OCI-LY7 (cell line): ENCODE results near the gene MYBPC1. TPM values are rescaled to one million over a fixed set of nuclear protein-coding genes. Genes with fewer than 3 reads are reported as not detected.

ENCODE experiments used
- BruUV-seq: library from RNA; stranded (reverse); fragments of 400-500 nt; replicated peaks from 2 replicates; lab custom pipeline; 2021; lab: Mats Ljungman, UMichigan
- CTCF ChIA-PET: fragments of 300-600 bp; sonication (Branson Sonifier 250); formaldehyde crosslinking; loops from one replicate; lab custom pipeline; 2022; ENCODE audit warnings: antibody characterized with exemption; ENCODE audit not compliant: unreplicated experiment; lab: Charles Lee
- POLR2A ChIA-PET: fragments of 300-600 bp; sonication (Branson Sonifier 250); formaldehyde crosslinking; loops from one replicate; lab custom pipeline; 2022; ENCODE audit warnings: antibody characterized with exemption; lab: Charles Lee
- DNase-seq: peaks from one replicate; pipeline ENCODE4 v3.0.0-alpha.2; 2015; ENCODE audit warnings: low spot score
- H2AFZ ChIP-seq: fragments of 200-600 bp; sonication (generic), shearing (Covaris generic); 2 replicates; pipeline ENCODE4 v1.6.1; 2014; ENCODE audit warnings: mild to moderate bottlenecking, antibody characterized with exemption, low read length, moderate library complexity
- H3K27ac ChIP-seq: fragments of 200-600 bp; sonication (generic); 2 replicates; pipeline ENCODE4 v1.5.1; 2014; ENCODE audit warnings: mixed run types, low read depth, mild to moderate bottlenecking, moderate library complexity, low read length, inconsistent platforms; ENCODE audit not compliant: poor library complexity, severe bottlenecking
- H3K36me3 ChIP-seq: fragments of 200-600 bp; sonication (generic); 2 replicates; pipeline ENCODE4 v1.6.1; 2014; ENCODE audit warnings: mild to moderate bottlenecking, antibody characterized with exemption, low read length, moderate library complexity, mixed read lengths; ENCODE audit not compliant: insufficient read depth
- H3K4me1 ChIP-seq: fragments of 200-600 bp; sonication (generic); 2 replicates; pipeline ENCODE4 v1.5.1; 2014; ENCODE audit warnings: mild to moderate bottlenecking, low read length; ENCODE audit not compliant: insufficient read depth, poor library complexity, severe bottlenecking
- H3K4me2 ChIP-seq: fragments of 200-600 bp; sonication (generic); 2 replicates; pipeline ENCODE4 v1.6.1; 2014; ENCODE audit warnings: mild to moderate bottlenecking, low read length
- H3K4me3 ChIP-seq: fragments of 200-600 bp; sonication (generic); 2 replicates; pipeline ENCODE4 v1.5.1; 2014; ENCODE audit warnings: mild to moderate bottlenecking, low read depth, low read length; ENCODE audit not compliant: poor library complexity, severe bottlenecking
- H3K79me2 ChIP-seq: fragments of 200-600 bp; sonication (generic); 2 replicates; pipeline ENCODE4 v1.6.1; 2016; ENCODE audit warnings: low read depth, mild to moderate bottlenecking, low read length, moderate library complexity, mixed read lengths; ENCODE audit not compliant: insufficient read depth
- H3K9me2 ChIP-seq: fragments of 200-600 bp; sonication (generic); 2 replicates; pipeline ENCODE4 v1.6.1; 2016; ENCODE audit warnings: mild to moderate bottlenecking, low read length, mixed read lengths; ENCODE audit not compliant: insufficient read depth
- H3K9me3 ChIP-seq: fragments of 200-600 bp; sonication (generic); 2 replicates; pipeline ENCODE4 v1.6.1; 2014; ENCODE audit warnings: mild to moderate bottlenecking, mixed run types, low read length, mixed read lengths
- H4K20me1 ChIP-seq: fragments of 200-600 bp; sonication (generic); 2 replicates; pipeline ENCODE4 v1.6.1; 2014; ENCODE audit warnings: mild to moderate bottlenecking, antibody characterized with exemption, low read length, moderate library complexity, mixed read lengths; ENCODE audit not compliant: insufficient read depth
- EZH2phosphoT487 ChIP-seq: fragments of 200-600 bp; sonication (generic); IDR thresholded peaks from 2 replicates; pipeline ENCODE4 v1.6.1; 2018; ENCODE audit warnings: low read depth, borderline replicate concordance, mild to moderate bottlenecking, mixed run types, antibody characterized with exemption, low read length, moderate library complexity, mixed read lengths
- intact Hi-C: fragments of 100-400 bp; cut with micrococcal nuclease; formaldehyde crosslinking; loops from one replicate; pipeline ENCODE4 v1.10.0; 2022; ENCODE audit not compliant: unreplicated experiment
- total RNA-seq, 2 experiments: library from RNA; depleted of rRNA in 1 of 2; stranded (reverse); fragments of >200 nt in 1 of 2; shearing (Covaris generic) in 1 of 2; gene quantifications; 2 replicates each; pipeline ENCODE4 v1.2.3, GENCODE V29; 2014 to 2022
- TF ChIP-seq, protein P1 (sequence below): fragments of 200-600 bp; sonication (generic); conservative IDR thresholded peaks from 2 replicates; pipeline ENCODE4 v1.5.1; 2014; ENCODE audit warnings: mild to moderate bottlenecking, antibody characterized with exemption, low read length, moderate library complexity, mixed read lengths

Gene MYBPC1
- total RNA-seq, 2 experiments from 2014 or later: not detected

DNA sequence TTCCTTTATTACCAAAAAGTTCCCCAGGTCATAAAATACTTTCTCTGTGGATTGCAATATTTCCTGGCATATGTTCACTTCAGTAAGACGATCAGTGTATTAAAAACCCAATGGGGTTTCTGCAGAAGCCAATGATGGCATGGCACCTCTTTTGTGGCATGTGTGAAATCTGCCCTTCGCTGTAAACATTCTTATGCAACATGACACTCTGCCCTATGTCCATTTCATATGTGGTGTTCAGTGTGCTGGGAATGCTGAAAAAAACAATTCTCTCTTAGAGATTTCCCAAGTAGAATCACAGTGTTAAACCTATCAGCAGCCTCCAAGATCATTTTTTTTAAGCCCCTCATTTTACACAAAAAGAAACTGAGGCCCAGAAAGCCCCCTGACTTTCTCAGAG, 2.3 kb upstream of the MYBPC1 start:
- H2AFZ ChIP-seq: no peak overlapping the region
- no peak for DNase-seq
- H3K9me2 ChIP-seq: no peaks in the 10 kb centered on the region
- H3K27ac ChIP-seq: no peak overlapping the region
- TF ChIP-seq EZH2phosphoT487: no peak
- TF ChIP-seq, protein P1, sequence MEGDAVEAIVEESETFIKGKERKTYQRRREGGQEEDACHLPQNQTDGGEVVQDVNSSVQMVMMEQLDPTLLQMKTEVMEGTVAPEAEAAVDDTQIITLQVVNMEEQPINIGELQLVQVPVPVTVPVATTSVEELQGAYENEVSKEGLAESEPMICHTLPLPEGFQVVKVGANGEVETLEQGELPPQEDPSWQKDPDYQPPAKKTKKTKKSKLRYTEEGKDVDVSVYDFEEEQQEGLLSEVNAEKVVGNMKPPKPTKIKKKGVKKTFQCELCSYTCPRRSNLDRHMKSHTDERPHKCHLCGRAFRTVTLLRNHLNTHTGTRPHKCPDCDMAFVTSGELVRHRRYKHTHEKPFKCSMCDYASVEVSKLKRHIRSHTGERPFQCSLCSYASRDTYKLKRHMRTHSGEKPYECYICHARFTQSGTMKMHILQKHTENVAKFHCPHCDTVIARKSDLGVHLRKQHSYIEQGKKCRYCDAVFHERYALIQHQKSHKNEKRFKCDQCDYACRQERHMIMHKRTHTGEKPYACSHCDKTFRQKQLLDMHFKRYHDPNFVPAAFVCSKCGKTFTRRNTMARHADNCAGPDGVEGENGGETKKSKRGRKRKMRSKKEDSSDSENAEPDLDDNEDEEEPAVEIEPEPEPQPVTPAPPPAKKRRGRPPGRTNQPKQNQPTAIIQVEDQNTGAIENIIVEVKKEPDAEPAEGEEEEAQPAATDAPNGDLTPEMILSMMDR: no peak
- no peaks in the 10 kb centered on the region for H3K36me3 ChIP-seq
- BruUV-seq: no TSS peak
- no peak overlapping the region for H3K4me2 ChIP-seq
- H3K79me2 ChIP-seq: no peaks in the 10 kb centered on the region
- intact Hi-C loops: no loop called here
- no peaks in the 10 kb centered on the region for H3K9me3 ChIP-seq
- ChIA-PET POLR2A (no interaction called here), CTCF (no interaction called here)
- H3K4me3 ChIP-seq: no peak overlapping the region
- no peaks in the 10 kb centered on the region for H4K20me1 ChIP-seq
- H3K4me1 ChIP-seq: peaks cover 7% of the 10 kb centered on the region

DNA sequence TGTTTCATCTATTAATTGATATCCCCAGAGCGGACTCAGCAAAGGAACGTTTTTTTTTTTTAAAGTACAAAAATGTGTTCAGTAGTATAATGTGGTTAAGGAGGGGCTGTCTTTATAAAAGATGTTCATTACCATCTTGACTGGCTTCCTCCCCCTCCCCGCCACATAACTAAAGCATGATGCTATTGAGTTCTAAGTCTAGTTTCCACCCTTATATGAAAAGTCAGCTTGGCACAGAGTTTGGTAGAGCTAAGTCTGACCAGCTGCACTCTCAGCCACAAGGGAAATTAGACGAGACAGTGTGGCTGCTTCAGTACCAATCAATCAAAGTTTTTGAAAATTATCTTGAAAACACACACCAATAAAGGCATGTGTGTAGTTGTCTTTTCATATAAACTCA, 1.9 kb upstream of the MYBPC1 start:
- intact Hi-C loops: no loop called here

GRCh38 chr12:101596172-101596571, 1.4 kb downstream of the MYBPC1 start:
- no peaks in the 10 kb centered on the region for H3K79me2 ChIP-seq
- no peak overlapping the region for H2AFZ ChIP-seq
- H4K20me1 ChIP-seq: no peaks in the 10 kb centered on the region
- H3K27ac ChIP-seq: no peak overlapping the region
- no peaks in the 10 kb centered on the region for H3K36me3 ChIP-seq
- no peak for DNase-seq
- POLR2A ChIA-PET: interaction anchor here (0.6 to 0.9 kb wide), 3 partner anchors 35 to 941 kb away, joined by 3 to 9 read pairs (median 3); no protein-coding TSS in a partner anchor
- no peaks in the 10 kb centered on the region for H3K9me3 ChIP-seq
- intact Hi-C loops: no loop called here
- H3K4me3 ChIP-seq: no peak overlapping the region
- no peak overlapping the region for H3K4me2 ChIP-seq
- BruUV-seq: no TSS peak
- no peaks in the 10 kb centered on the region for H3K9me2 ChIP-seq
- CTCF ChIA-PET: no interaction called here
- no peak for TF ChIP-seq EZH2phosphoT487
- peaks cover 7% of the 10 kb centered on the region for H3K4me1 ChIP-seq

More for the DNA sequence above, 1.9 kb upstream of the MYBPC1 start:
- Histone ChIP-seq H3K36me3 (no peaks in the 10 kb centered on the region), H3K9me3 (no peaks in the 10 kb centered on the region), H3K4me3 (no peak overlapping the region), H3K9me2 (no peaks in the 10 kb centered on the region), H3K27ac (no peak overlapping the region), H2AFZ (no peak overlapping the region), H3K79me2 (no peaks in the 10 kb centered on the region), H4K20me1 (no peaks in the 10 kb centered on the region), H3K4me2 (no peak overlapping the region), H3K4me1 (peaks cover 7% of the 10 kb centered on the region)
- CTCF ChIA-PET: no interaction called here
- no TSS peak for BruUV-seq
- POLR2A ChIA-PET: interaction anchor here (0.5 kb wide), 1 partner anchor 578 kb away, joined by 3 read pairs; no protein-coding TSS in a partner anchor
- DNase-seq: no peak
- TF ChIP-seq, protein P1: no peak
- TF ChIP-seq EZH2phosphoT487: no peak
